Peyer's patch (tissue), 4 donors: Measurements from ENCODE around the gene CYSTM1.

Source experiments
- CTCF ChIP-seq, 6 experiments: fragments of 450-650 bp in 4 of 6; fragments of 200-600 bp in 2 of 6; sonication (generic) in 1 of 6; IDR thresholded peaks; one replicate each; pipeline ENCODE4 v1.5.1; 2017 to 2019; ENCODE audit warnings: antibody characterized with exemption in 6 of 6, mild to moderate bottlenecking in 3 of 6, moderate library complexity in 1 of 6
- POLR2A ChIP-seq, 2 donors: fragments of 450-650 bp; IDR thresholded peaks; one replicate each; pipeline ENCODE4 v1.5.1; 2017; ENCODE audit warnings: antibody characterized with exemption in 2 of 2, mild to moderate bottlenecking in 2 of 2, moderate library complexity in 2 of 2

GRCh38 chr5:140217299-140218026, 42.5 kb downstream of the CYSTM1 start:
- TF ChIP-seq CTCF (IDR thresholded peaks at IDR 0.05) (no peak), POLR2A (IDR thresholded peaks at IDR 0.05) (no peak)
